SK-N-SH (cell line): Measurements from ENCODE around the gene SLC24A3. TPM values are rescaled to one million over a fixed set of nuclear protein-coding genes. Genes with fewer than 3 reads are reported as not detected.

Source experiments
- CTCF ChIA-PET: fragments of 300-600, 350-600 bp; formaldehyde crosslinking; extraction: SDS; loops from one replicate; lab custom pipeline; 2021; lab: Yijun Ruan, JAX
- POLR2A ChIA-PET: fragments of 350-600 bp; sonication (Branson Sonifier 250); formaldehyde crosslinking; extraction: SDS; loops from one replicate; lab custom pipeline; 2020; ENCODE audit warnings: antibody characterized with exemption, inconsistent platforms; lab: Yijun Ruan, JAX
- DNase-seq: peaks from one replicate; pipeline ENCODE4 v3.0.0; 2012
- H2AFZ ChIP-seq: fragments of 200-600 bp; sonication (generic); 2 replicates; pipeline ENCODE4 v1.8.1; 2016; ENCODE audit warnings: antibody characterized with exemption, mild to moderate bottlenecking, low read depth
- H3F3A ChIP-seq: fragments of 200-600 bp; sonication (generic); replicated peaks from 2 replicates; pipeline ENCODE3; 2016; ENCODE audit warnings: antibody characterized with exemption, mild to moderate bottlenecking; ENCODE audit not compliant: insufficient read depth
- H3K27ac ChIP-seq, 2 experiments: fragments of 200-500 bp in 1 of 2; fragments of 200-600 bp in 1 of 2; sonication (Bioruptor generic) in 1 of 2; sonication (generic), shearing (Covaris generic) in 1 of 2; 2 replicates each; pipeline versions ENCODE4 v1.5.1 to v1.6.1; 2014 to 2016; ENCODE audit warnings: low read depth in 2 of 2, inconsistent platforms in 1 of 2, low read length in 1 of 2, mild to moderate bottlenecking in 1 of 2, mixed read lengths in 1 of 2
- H3K27me3 ChIP-seq: fragments of 200-600 bp; sonication (generic), shearing (Covaris generic); 2 replicates; pipeline ENCODE4 v1.6.1; 2016; ENCODE audit warnings: mixed run types; ENCODE audit not compliant: insufficient read depth
- H3K36me3 ChIP-seq, 2 experiments: fragments of 200-500 bp in 1 of 2; fragments of 200-600 bp in 1 of 2; sonication (Bioruptor generic) in 1 of 2; sonication (generic) in 1 of 2; replicated peaks in 1 of 2; 2 replicates each; pipeline versions ENCODE3 to v1.5.1; 2014 to 2016; ENCODE audit warnings: low read length in 1 of 2, mild to moderate bottlenecking in 1 of 2; ENCODE audit not compliant: insufficient read depth in 2 of 2, control insufficient read depth in 1 of 2
- H3K4me1 ChIP-seq, 2 experiments: fragments of 200-500 bp in 1 of 2; fragments of 200-600 bp in 1 of 2; sonication (Bioruptor generic) in 1 of 2; sonication (generic), shearing (Covaris generic) in 1 of 2; 2 replicates each; pipeline versions ENCODE4 v1.5.1 to v1.6.1; 2014 to 2016; ENCODE audit warnings: low read depth in 1 of 2, low read length in 1 of 2, mixed run types in 1 of 2; ENCODE audit not compliant: insufficient read depth in 2 of 2, control insufficient read depth in 1 of 2
- H3K4me2 ChIP-seq: fragments of 200-600 bp; sonication (generic), shearing (Covaris generic); 2 replicates; pipeline ENCODE4 v1.6.1; 2017; ENCODE audit warnings: mixed run types
- H3K4me3 ChIP-seq, 2 experiments: fragments of 200-500 bp in 1 of 2; fragments of 200-600 bp in 1 of 2; sonication (Bioruptor generic) in 1 of 2; sonication (generic), shearing (Covaris generic) in 1 of 2; 2 replicates each; pipeline versions ENCODE4 v1.5.1 to v1.8.1; 2014 to 2016; ENCODE audit warnings: low read depth in 2 of 2, inconsistent platforms in 1 of 2, low read length in 1 of 2, mild to moderate bottlenecking in 1 of 2, mixed read lengths in 1 of 2, moderate library complexity in 1 of 2
- H3K79me2 ChIP-seq: fragments of 200-600 bp; sonication (generic); 2 replicates; pipeline ENCODE4 v1.8.1; 2017; ENCODE audit warnings: mild to moderate bottlenecking; ENCODE audit not compliant: insufficient read depth
- H3K9ac ChIP-seq: fragments of 200-600 bp; sonication (generic); 2 replicates; pipeline ENCODE4 v1.6.1; 2017; ENCODE audit warnings: mixed run types
- H3K9me2 ChIP-seq: fragments of 200-600 bp; sonication (generic); 2 replicates; pipeline ENCODE4 v1.6.1; 2017; ENCODE audit warnings: mixed run types
- H3K9me3 ChIP-seq: fragments of 200-600 bp; sonication (generic); 2 replicates; pipeline ENCODE4 v1.6.1; 2017; ENCODE audit warnings: mixed run types, mild to moderate bottlenecking, moderate library complexity
- H4K20me1 ChIP-seq: fragments of 200-600 bp; sonication (generic); 2 replicates; pipeline ENCODE4 v1.6.1; 2017; ENCODE audit warnings: mild to moderate bottlenecking, mixed run types; ENCODE audit not compliant: insufficient read depth
- ELF1 ChIP-seq: IDR thresholded peaks from 2 replicates; pipeline ENCODE4 v1.4.0; 2012
- FOXJ3 ChIP-seq: sonication (generic); formaldehyde crosslinking; IDR thresholded peaks from 2 replicates; pipeline ENCODE4 v1.5.1; 2020; ENCODE audit warnings: mild to moderate bottlenecking, missing genetic modification reagents
- JUND ChIP-seq: IDR thresholded peaks from 2 replicates; pipeline ENCODE4 v1.4.0; 2012
- RAD21 ChIP-seq: IDR thresholded peaks from 2 replicates; pipeline ENCODE4 v1.6.1; 2012; ENCODE audit warnings: mild to moderate bottlenecking, low read length
- RCOR1 ChIP-seq: fragments of 150-350 bp; IDR thresholded peaks from 2 replicates; pipeline ENCODE4 v1.6.1; 2017; ENCODE audit warnings: antibody characterized with exemption, low read length
- WGBS: methylation state at CpG from one replicate; pipeline ENCODE4 v1.1.6; 2017; ENCODE audit warnings: low lambda C conversion rate; 5-methylcytosine and 5-hydroxymethylcytosine counted together
- polyA plus RNA-seq, 3 experiments: library from polyadenylated mRNA; depleted of rRNA; stranded (reverse); fragments of >200 nt; gene quantifications; 2 replicates each; pipeline ENCODE4 v1.2.3, GENCODE V29; 2012
- TF ChIP-seq, protein P1 (sequence below): IDR thresholded peaks from 2 replicates; pipeline ENCODE4 v1.6.1; 2012; ENCODE audit warnings: mild to moderate bottlenecking, low read depth, low read length, moderate library complexity
- TF ChIP-seq, protein P2 (sequence below): IDR thresholded peaks from 2 replicates; pipeline ENCODE4 v1.4.0; 2012; ENCODE audit warnings: low read depth, borderline replicate concordance

The SLC24A3 gene
- polyA plus RNA-seq, 1 of the 3 experiments (the other 2 are of a cell fraction) = not detected

DNA sequence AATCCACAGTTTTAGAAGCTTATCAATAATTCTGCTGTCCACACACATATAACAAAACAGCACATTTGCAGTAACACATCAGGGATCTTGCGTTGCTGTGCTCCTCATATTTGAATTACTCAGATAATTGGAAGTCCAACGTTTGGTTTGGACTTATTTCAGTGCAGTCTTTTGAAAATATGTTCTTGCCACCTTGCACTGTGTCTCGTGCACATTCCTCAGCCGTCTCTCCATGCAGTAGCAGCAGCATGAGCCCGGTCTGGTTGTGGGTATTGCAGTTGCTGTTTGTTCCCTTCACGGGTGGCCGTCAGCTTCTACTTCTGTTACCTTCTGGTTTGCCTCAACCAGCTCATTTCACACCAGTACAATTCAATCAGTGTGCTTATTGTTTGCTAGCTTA lies 215.5 kb downstream of the SLC24A3 start:
- Histone ChIP-seq H2AFZ (no peak overlapping the region), H3K4me1 (no peaks in the 10 kb centered on the region; a peak in 1 of 4 replicates), H3K27me3 (peaks cover 18% of the 10 kb centered on the region), H3F3A (no peaks in the 10 kb centered on the region), H4K20me1 (no peaks in the 10 kb centered on the region), H3K9me2 (no peaks in the 10 kb centered on the region), H3K4me2 (no peak overlapping the region), H3K4me3 (no peak overlapping the region), H3K9me3 (no peaks in the 10 kb centered on the region)
- DNase-seq = no peak
- POLR2A ChIA-PET = no interaction called here
- TF ChIP-seq RAD21 (no peak), RCOR1 (no peak), ELF1 (no peak)
- TF ChIP-seq, all 33 proteins: peak for 0
- H3K27ac ChIP-seq = no peak overlapping the region
- CTCF ChIA-PET = no interaction called here
- 2% methylated on average over 7 of the region's 7 CpGs for whole genome bisulfite sequencing
- H3K79me2 ChIP-seq = no peaks in the 10 kb centered on the region
- no peaks in the 10 kb centered on the region for H3K36me3 ChIP-seq
- no peak overlapping the region for H3K9ac ChIP-seq

DNA sequence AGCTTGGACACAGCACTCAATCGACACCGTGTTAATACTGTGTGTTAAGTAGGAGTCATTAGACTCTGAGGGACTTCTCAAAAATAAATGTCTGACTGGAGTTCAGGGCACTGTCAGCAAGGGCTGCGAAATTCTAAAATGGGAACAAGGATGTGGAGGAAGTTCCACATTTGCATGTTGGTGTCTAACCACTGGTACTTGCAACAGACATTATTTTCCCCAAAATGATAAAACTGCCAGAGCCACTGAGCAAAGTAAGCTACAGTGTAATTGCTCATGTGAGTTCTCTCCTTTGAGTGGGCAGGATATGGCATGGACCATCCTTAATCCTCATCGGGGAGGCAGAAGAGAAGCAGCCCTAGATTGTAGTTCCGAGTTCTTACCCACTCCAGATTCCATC lies 215.9 kb downstream of the SLC24A3 start:
- Histone ChIP-seq H3K27ac (no peak overlapping the region), H4K20me1 (no peaks in the 10 kb centered on the region), H3K79me2 (no peaks in the 10 kb centered on the region), H3K4me3 (no peak overlapping the region), H3K9me3 (no peaks in the 10 kb centered on the region), H3K9me2 (no peaks in the 10 kb centered on the region), H3K4me1 (no peaks in the 10 kb centered on the region; a peak in 1 of 4 replicates), H3K9ac (no peak overlapping the region), H3K27me3 (peaks cover 18% of the 10 kb centered on the region), H3F3A (no peaks in the 10 kb centered on the region), H3K4me2 (no peak overlapping the region), H2AFZ (no peak overlapping the region), H3K36me3 (no peaks in the 10 kb centered on the region)
- TF ChIP-seq JUND = no peak
- TF ChIP-seq, protein P1, sequence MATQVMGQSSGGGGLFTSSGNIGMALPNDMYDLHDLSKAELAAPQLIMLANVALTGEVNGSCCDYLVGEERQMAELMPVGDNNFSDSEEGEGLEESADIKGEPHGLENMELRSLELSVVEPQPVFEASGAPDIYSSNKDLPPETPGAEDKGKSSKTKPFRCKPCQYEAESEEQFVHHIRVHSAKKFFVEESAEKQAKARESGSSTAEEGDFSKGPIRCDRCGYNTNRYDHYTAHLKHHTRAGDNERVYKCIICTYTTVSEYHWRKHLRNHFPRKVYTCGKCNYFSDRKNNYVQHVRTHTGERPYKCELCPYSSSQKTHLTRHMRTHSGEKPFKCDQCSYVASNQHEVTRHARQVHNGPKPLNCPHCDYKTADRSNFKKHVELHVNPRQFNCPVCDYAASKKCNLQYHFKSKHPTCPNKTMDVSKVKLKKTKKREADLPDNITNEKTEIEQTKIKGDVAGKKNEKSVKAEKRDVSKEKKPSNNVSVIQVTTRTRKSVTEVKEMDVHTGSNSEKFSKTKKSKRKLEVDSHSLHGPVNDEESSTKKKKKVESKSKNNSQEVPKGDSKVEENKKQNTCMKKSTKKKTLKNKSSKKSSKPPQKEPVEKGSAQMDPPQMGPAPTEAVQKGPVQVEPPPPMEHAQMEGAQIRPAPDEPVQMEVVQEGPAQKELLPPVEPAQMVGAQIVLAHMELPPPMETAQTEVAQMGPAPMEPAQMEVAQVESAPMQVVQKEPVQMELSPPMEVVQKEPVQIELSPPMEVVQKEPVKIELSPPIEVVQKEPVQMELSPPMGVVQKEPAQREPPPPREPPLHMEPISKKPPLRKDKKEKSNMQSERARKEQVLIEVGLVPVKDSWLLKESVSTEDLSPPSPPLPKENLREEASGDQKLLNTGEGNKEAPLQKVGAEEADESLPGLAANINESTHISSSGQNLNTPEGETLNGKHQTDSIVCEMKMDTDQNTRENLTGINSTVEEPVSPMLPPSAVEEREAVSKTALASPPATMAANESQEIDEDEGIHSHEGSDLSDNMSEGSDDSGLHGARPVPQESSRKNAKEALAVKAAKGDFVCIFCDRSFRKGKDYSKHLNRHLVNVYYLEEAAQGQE = no peak
- DNase-seq = no peak
- WGBS = 23% methylated on average over 5 of the region's 5 CpGs
- ChIA-PET POLR2A (no interaction called here), CTCF (no interaction called here)

DNA sequence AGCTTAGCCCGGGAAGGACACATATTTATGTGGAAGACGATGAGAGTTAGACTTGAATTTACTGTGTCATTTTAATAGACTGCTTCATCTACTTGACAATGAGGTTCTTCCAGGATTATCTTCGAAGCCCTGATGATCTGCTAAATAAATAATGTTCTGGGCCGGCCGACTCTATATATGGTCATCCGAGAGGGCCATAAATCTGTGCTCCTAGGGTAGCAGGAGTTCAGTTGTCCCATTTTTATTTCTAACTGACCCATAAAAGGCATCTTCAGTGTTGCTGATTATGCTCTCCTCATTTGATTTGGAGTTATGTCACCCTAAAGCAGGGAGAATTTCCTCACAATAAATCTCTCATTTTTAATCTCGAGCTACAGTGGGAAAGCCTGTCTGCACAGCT lies 217.1 kb downstream of the SLC24A3 start:
- Histone ChIP-seq H3F3A (no peaks in the 10 kb centered on the region), H3K27ac (no peak overlapping the region), H4K20me1 (no peaks in the 10 kb centered on the region), H3K4me3 (no peak overlapping the region), H3K9ac (no peak overlapping the region), H3K9me2 (no peaks in the 10 kb centered on the region), H3K27me3 (peaks cover 18% of the 10 kb centered on the region), H3K4me2 (no peak overlapping the region), H3K36me3 (no peaks in the 10 kb centered on the region), H3K79me2 (no peaks in the 10 kb centered on the region), H3K4me1 (no peaks in the 10 kb centered on the region; a peak in 2 of 4 replicates), H3K9me3 (no peaks in the 10 kb centered on the region), H2AFZ (no peak overlapping the region)
- WGBS = 26% methylated on average over 7 of the region's 7 CpGs
- no peak for DNase-seq
- TF ChIP-seq, protein P2, sequence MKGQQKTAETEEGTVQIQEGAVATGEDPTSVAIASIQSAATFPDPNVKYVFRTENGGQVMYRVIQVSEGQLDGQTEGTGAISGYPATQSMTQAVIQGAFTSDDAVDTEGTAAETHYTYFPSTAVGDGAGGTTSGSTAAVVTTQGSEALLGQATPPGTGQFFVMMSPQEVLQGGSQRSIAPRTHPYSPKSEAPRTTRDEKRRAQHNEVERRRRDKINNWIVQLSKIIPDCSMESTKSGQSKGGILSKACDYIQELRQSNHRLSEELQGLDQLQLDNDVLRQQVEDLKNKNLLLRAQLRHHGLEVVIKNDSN = no peak
- TF ChIP-seq FOXJ3 (CRISPR knock-in tag) = no peak
- CTCF ChIA-PET = no interaction called here
- POLR2A ChIA-PET = no interaction called here
